NCI-H1694 (cell line): Measurements from ENCODE around the gene GRID1.
"Not testable (repeated sequence)": the region's sequence is repeated elsewhere in the genome, so short reads cannot be mapped to it uniquely, and the experiment has no call there.

Experiments
- DNase-seq: peaks from one replicate; lab custom pipeline; 2025; lab: John Stamatoyannopoulos, UW

Gene GRID1

GRCh38 chr10:86135191-86135590 lies 231.4 kb downstream of the GRID1 start:
- no peak for DNase-seq

GRCh38 chr10:86130737-86131475 lies 235.7 kb downstream of the GRID1 start:
- no peak for DNase-seq

- no peak for DNase-seq
Measured at GRCh38 chr10:86130041-86130440, 236.6 kb downstream of the GRID1 start.

DNA sequence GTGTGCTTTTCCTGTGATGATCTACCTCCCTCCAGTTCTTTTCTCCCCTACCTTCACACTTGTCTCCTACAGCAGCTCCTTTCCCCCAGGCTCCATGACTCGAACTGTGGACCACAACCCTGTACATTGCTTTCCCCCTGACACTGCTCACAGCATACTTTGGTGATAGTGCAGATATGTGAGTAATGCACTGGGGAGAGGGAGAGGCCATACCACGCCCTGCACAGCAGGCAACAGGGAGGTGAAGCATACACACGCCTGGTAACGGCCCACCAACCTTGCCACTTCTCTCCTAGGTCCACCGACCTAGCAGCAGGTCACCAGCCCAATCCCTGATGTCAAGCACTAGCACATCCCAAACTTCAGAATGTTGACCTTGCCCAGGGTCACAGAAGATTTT lies 238.2 kb downstream of the GRID1 start:
- DNase-seq: no peak

GRCh38 chr10:86127274-86127819 lies 239.2 kb downstream of the GRID1 start:
- DNase-seq: no peak

DNA sequence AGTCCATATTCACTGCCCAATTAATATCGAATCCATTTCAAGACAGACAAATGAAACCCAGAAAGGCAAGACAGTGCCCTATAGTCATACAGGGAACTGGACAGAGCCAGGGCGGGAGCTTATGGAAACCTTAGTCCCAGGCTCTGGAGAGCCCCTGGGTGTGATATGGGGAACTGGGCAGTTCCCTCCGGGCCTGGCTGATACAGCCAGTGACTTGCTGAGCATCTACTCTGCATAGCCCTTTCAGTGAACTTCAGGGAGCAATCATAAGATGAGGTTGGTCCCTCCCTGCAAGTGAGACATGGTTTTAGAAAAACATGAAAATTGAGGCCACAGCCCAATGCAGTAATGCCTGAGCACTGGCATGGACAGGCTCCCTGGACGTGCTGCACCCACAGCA lies 241.9 kb downstream of the GRID1 start:
- DNase-seq: no peak

- DNase-seq: no peak
Measured at GRCh38 chr10:86123715-86124114, 242.9 kb downstream of the GRID1 start.

DNA sequence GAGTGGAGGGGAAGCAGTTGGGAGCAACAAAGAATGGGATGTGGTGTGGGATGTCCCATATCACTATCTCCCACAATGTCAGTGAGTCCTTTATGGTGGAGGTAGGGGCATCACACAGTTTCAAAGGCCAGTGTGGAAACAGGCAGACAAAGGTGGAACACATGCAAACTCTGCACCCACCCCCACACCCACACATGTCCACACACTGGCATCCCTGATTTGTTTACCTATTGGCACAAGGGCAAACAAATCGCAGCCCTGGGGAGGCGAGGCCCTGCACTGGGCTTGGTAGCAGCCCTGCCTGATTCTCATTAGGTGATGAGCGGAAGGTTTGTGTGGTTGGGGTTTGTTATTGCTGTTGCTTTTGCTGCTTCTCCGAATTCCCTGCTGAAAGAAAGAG lies 243.3 kb downstream of the GRID1 start:
- no peak for DNase-seq

DNA sequence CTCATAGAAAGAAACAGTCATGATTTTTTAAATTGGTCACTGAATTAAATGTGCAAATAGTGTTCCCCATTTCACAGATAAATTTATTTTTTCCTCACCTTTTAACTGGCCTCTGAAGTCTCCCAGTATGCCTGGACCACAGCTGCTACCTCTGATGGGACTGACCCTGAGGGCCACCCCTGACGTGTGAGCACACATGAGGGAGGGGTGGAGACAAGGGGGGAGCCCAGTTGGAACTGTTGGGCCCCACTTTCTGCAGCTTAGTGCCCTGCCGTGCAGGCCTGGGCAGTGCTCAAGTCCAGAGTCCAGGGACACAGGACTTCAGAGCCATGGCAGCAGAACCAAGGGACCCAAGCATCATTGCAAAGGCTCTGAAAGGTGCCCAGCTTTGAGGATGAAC lies 243.9 kb downstream of the GRID1 start:
- DNase-seq: no peak

- no peak for DNase-seq
Measured at GRCh38 chr10:86121200-86121599, 245.4 kb downstream of the GRID1 start.

GRCh38 chr10:86117051-86117450 lies 249.5 kb downstream of the GRID1 start:
- DNase-seq: no peak

GRCh38 chr10:86113983-86114382 lies 252.6 kb downstream of the GRID1 start:
- no peak for DNase-seq

DNA sequence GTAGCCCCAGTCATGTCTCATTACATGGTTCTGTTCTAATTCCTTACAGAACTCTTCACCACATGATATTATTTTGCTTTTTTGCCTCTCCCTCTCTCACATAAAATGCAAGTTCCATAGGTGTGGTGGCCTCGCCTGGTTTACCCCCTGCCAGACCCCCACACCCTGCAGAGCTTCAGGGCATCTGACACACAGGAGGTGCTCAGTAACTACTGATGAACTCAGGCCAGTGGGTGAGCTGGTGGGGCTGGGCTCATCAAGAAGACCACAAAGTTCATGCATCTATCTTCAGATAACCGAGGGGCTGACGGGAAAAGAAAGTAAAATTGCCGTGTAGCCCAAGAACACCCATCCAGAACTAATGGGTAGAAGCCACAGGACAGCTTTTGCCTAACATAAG lies 253.1 kb downstream of the GRID1 start:
- DNase-seq: no peak

GRCh38 chr10:86113044-86113443 lies 253.6 kb downstream of the GRID1 start:
- no peak for DNase-seq

- DNase-seq: no peak
Measured at GRCh38 chr10:86111902-86112545, 254.6 kb downstream of the GRID1 start.

DNA sequence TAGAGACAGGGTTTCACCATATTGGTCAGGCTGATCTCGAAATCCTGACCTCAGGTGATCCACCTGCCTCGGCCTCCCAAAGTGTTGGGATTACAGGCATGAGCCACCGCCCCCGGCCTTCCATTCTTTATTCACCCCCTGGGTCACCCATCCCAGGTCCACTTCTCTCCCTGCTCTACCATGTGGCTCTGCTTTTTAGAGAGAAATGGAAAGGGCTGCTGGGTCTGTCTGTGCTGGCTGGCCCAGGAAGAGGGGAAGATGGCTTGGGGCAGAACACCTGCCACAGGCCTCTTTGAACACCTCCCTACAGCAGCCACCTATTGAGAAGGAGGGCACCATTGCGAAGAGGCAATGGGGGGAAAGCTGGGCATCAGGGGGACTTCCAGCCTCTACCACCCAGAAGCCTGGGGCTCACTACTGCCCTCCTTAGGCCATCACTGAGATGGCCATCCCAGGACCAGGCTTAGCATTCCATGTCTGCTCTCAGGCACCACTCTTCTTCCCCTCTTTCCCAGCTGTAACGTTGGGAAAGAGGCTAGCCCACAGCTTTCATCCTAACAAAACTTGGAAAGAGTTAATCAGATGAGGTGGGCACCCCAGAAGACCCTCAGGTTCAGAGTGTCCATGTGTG lies 256.3 kb downstream of the GRID1 start:
- no peak for DNase-seq

GRCh38 chr10:86109421-86109820 lies 257.2 kb downstream of the GRID1 start:
- DNase-seq: no peak

DNA sequence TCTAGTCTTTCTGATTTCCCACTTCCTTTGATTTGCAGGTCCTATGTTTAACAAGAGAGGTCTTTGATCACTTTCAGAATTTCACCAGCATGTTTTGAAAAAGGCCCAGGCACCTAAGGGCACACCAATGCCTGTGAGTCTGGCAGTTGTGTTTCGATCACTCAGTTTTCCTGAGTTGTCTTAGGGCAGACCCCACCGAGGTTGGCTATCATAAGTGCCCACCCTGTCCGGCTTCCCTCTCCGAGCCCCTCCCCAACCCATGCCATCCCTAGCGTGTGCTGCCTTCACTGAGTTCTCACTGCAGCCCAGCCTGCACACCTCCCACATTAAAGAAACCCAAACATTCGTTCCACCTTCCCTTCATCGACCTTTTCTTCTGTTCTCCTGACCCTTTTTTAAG lies 257.9 kb downstream of the GRID1 start:
- no peak for DNase-seq

GRCh38 chr10:86107611-86108310 lies 258.8 kb downstream of the GRID1 start:
- not testable (repeated sequence) for DNase-seq

- no peak for DNase-seq
Measured at GRCh38 chr10:86107131-86107530, 259.5 kb downstream of the GRID1 start.

DNA sequence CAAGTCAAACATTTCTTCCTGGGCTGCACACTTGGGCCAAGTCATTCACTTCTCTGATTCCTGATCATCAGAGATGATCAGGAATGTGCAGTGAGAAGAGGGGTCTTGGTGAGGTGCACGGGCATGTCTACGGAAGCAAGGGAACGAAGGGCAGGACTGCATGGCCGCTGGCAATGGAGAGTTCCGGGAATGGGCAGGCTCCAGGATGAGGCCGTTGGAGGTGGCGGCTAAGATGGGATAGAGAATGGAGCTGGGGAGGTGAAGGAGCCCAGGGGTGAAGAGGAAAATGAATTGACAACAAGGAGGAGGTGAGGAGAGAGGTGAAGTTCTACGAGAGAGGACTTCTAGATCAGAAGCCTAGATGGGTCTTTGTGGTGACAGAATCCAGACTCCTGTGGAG lies 260.0 kb downstream of the GRID1 start:
- no peak for DNase-seq

DNA sequence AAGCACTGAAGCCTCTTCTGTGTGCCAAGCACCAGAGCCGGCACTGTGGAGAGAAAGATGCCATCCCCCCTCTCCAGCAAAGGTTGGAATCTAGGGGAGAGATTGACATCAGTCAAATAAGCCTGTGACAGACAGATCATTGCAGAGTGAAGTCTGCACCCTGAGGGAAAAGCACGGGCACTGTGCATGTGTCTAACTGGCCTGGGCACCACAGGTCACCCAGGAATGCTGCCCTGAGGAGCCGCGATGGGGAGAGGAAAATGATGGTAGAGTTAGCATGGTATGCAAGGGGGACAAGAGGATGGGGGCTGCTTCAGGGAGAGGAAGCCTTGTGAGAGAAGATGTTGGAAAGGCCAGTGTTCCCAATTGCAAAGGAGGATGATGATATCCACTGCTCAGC lies 261.0 kb downstream of the GRID1 start:
- DNase-seq: no peak
